Liver (tissue), 9 donors: Measurements from ENCODE around the gene ADRA2B. TPM values are rescaled to one million over a fixed set of nuclear protein-coding genes. Genes with fewer than 3 reads are reported as not detected.

Experiments
- DNase-seq: peaks from one replicate; pipeline ENCODE4 v3.0.0-alpha.2; 2017; ENCODE audit warnings: low spot score
- H3K27ac ChIP-seq, 2 donors: one replicate each; pipeline ENCODE4 v1.7.0; 2013; ENCODE audit warnings: inconsistent platforms in 2 of 2, low read length in 2 of 2, control low read depth in 1 of 2, low read depth in 1 of 2, mild to moderate bottlenecking in 1 of 2
- H3K27me3 ChIP-seq, 4 donors: one replicate each; pipeline versions ENCODE4 v1.6.1 to v1.7.0; 2013; ENCODE audit warnings: low read length in 3 of 4, inconsistent platforms in 1 of 4, mild to moderate bottlenecking in 1 of 4, moderate library complexity in 1 of 4; ENCODE audit not compliant: control insufficient read depth in 4 of 4, insufficient read depth in 4 of 4
- H3K36me3 ChIP-seq, 4 donors: one replicate each; pipeline versions ENCODE4 v1.6.1 to v1.7.0; 2013; ENCODE audit warnings: low read length in 3 of 4, mild to moderate bottlenecking in 3 of 4, low read depth in 1 of 4, moderate library complexity in 1 of 4; ENCODE audit not compliant: control insufficient read depth in 4 of 4, insufficient read depth in 3 of 4
- H3K4me1 ChIP-seq, 4 donors: one replicate each; pipeline versions ENCODE4 v1.6.1 to v1.7.0; 2013; ENCODE audit warnings: low read length in 3 of 4, mild to moderate bottlenecking in 3 of 4, moderate library complexity in 1 of 4; ENCODE audit not compliant: control insufficient read depth in 4 of 4, insufficient read depth in 4 of 4
- H3K4me3 ChIP-seq, 3 donors: one replicate each; pipeline versions ENCODE4 v1.6.1 to v1.7.0; 2013; ENCODE audit warnings: low read length in 3 of 3, control low read depth in 1 of 3, low read depth in 1 of 3, mild to moderate bottlenecking in 1 of 3
- H3K9ac ChIP-seq, 2 donors: one replicate each; pipeline ENCODE4 v1.7.0; 2013; ENCODE audit warnings: low read length in 2 of 2, mild to moderate bottlenecking in 2 of 2, moderate library complexity in 2 of 2, control low read depth in 1 of 2, low read depth in 1 of 2
- H3K9me3 ChIP-seq, 4 donors: one replicate each; pipeline versions ENCODE4 v1.6.1 to v1.7.0; 2013; ENCODE audit warnings: low read length in 3 of 4; ENCODE audit not compliant: control insufficient read depth in 4 of 4
- EGR1 ChIP-seq, 2 donors: IDR thresholded peaks; 2 replicates each; pipeline ENCODE4 v1.6.1; 2016 to 2018; ENCODE audit warnings: antibody characterized with exemption in 2 of 2, low read depth in 2 of 2
- FOXA2 ChIP-seq: IDR thresholded peaks from 2 replicates; pipeline ENCODE4 v1.6.1; 2016; ENCODE audit warnings: antibody characterized with exemption
- GABPA ChIP-seq, 2 donors: IDR thresholded peaks in 1 of 2; conservative IDR thresholded peaks in 1 of 2; 2 replicates each; pipeline ENCODE4 v1.6.1; 2016; ENCODE audit warnings: antibody characterized with exemption in 2 of 2, mild to moderate bottlenecking in 1 of 2, moderate library complexity in 1 of 2
- HNF4A ChIP-seq, 2 donors: conservative IDR thresholded peaks; 2 replicates each; pipeline ENCODE4 v1.6.1; 2016; ENCODE audit warnings: antibody characterized with exemption in 2 of 2, mild to moderate bottlenecking in 2 of 2
- HNF4G ChIP-seq: IDR thresholded peaks from 2 replicates; pipeline ENCODE4 v1.6.1; 2016; ENCODE audit warnings: antibody characterized with exemption
- JUND ChIP-seq, 2 donors: IDR thresholded peaks; 2 replicates each; pipeline ENCODE4 v1.6.1; 2016; ENCODE audit warnings: antibody characterized with exemption in 2 of 2
- NR2F2 ChIP-seq: IDR thresholded peaks from 2 replicates; pipeline ENCODE4 v1.6.1; 2016; ENCODE audit warnings: antibody characterized with exemption
- RAD21 ChIP-seq, 2 donors: IDR thresholded peaks; 2 replicates each; pipeline ENCODE4 v1.6.1; 2016; ENCODE audit warnings: antibody characterized with exemption in 2 of 2, mild to moderate bottlenecking in 2 of 2
- RXRA ChIP-seq, 2 donors: IDR thresholded peaks; 2 replicates each; pipeline ENCODE4 v1.6.1; 2017 to 2018; ENCODE audit warnings: antibody characterized with exemption in 2 of 2, mild to moderate bottlenecking in 1 of 2
- SP1 ChIP-seq: IDR thresholded peaks from 2 replicates; pipeline ENCODE4 v1.6.1; 2018; ENCODE audit warnings: antibody characterized with exemption, mild to moderate bottlenecking
- TAF1 ChIP-seq: conservative IDR thresholded peaks from 2 replicates; pipeline ENCODE4 v1.6.1; 2016; ENCODE audit warnings: antibody characterized with exemption, mild to moderate bottlenecking
- WGBS: extraction: QIAGEN DNeasy Blood & Tissue Kit; methylation state at CpG from one replicate; pipeline ENCODE4 v1.1.7; 2013; 5-methylcytosine and 5-hydroxymethylcytosine counted together
- polyA plus RNA-seq, 2 donors: library from polyadenylated mRNA; stranded (reverse) in 1 of 2; unstranded in 1 of 2; fragments of 200-250 nt in 1 of 2; fragments of >200 nt in 1 of 2; fragmentation: Nextera tagmentation in 1 of 2; extraction: Ambion mirVana in 1 of 2; gene quantifications; one replicate each; pipeline versions ENCODE4 v1.2.1 to v1.2.3, GENCODE V29; 2013 to 2015
- total RNA-seq, 2 donors: library from RNA; depleted of rRNA; stranded (reverse); fragments of >200 nt; gene quantifications; one replicate each; pipeline ENCODE4 v1.2.3, GENCODE V29; 2014
- TF ChIP-seq, protein P1 (sequence below): IDR thresholded peaks from 2 replicates; pipeline ENCODE4 v1.6.1; 2016; ENCODE audit warnings: antibody characterized with exemption
- TF ChIP-seq, protein P2 (sequence below): IDR thresholded peaks from 2 replicates; pipeline ENCODE4 v1.6.1; 2016; ENCODE audit warnings: antibody characterized with exemption, mild to moderate bottlenecking
- TF ChIP-seq, protein P3 (sequence below): fragments of 150-350 bp; IDR thresholded peaks from 2 replicates; pipeline ENCODE4 v1.5.1; 2017; ENCODE audit warnings: improper control_type of control experiment, low read depth, low read length; ENCODE audit not compliant: missing input control
- TF ChIP-seq, protein P4 (sequence below): IDR thresholded peaks from 2 replicates; pipeline ENCODE4 v1.6.1; 2016; ENCODE audit warnings: antibody characterized with exemption
- TF ChIP-seq, protein P5 (sequence below): IDR thresholded peaks from 2 replicates; pipeline ENCODE4 v1.6.1; 2016; ENCODE audit warnings: antibody characterized with exemption
- donor health status: healthy.
- donor health status: healthy.
- donor health status: healthy.
- donor health status: healthy.
- donor health status: healthy.

The ADRA2B gene
- total and polyA plus RNA-seq, 4 donors: 1.3 to 8.6 (median 3.0) TPM

DNA sequence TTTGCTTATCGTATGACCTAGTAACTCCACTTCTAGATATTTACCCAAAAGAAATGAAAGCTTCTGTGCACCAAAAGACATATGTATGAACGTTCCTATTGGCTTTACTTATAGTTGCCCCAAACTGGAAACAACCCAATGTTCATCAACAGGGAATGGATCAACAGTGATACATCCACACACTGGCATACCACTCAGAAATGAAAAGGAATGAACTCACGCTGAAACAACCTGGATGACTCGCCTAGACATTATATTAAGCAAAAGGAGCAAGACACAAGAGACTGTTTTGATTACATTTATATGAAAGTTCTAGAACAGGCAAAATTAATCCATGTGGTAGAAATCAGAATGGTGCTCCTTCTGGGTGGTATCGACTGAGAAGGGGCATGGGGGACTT is 18.9 kb downstream of the ADRA2B start:
- WGBS: 90% methylated on average over 5 of the region's 5 CpGs
- H3K27ac ChIP-seq: no peak overlapping the region
- no peak overlapping the region for H3K9ac ChIP-seq
- no peaks in the 10 kb centered on the region for H3K27me3 ChIP-seq
- peaks cover 0 to 5% (median 0%) of the 10 kb centered on the region in 4 donors for H3K4me1 ChIP-seq
- no peaks in the 10 kb centered on the region for H3K9me3 ChIP-seq
- no peak for DNase-seq
- no peaks in the 10 kb centered on the region for H3K36me3 ChIP-seq
- TF ChIP-seq HNF4A (conservative IDR thresholded peaks at IDR 0.05) (no peak), JUND (IDR thresholded peaks at IDR 0.05) (no peak), FOXA2 (no peak)
- no peak overlapping the region for H3K4me3 ChIP-seq

DNA sequence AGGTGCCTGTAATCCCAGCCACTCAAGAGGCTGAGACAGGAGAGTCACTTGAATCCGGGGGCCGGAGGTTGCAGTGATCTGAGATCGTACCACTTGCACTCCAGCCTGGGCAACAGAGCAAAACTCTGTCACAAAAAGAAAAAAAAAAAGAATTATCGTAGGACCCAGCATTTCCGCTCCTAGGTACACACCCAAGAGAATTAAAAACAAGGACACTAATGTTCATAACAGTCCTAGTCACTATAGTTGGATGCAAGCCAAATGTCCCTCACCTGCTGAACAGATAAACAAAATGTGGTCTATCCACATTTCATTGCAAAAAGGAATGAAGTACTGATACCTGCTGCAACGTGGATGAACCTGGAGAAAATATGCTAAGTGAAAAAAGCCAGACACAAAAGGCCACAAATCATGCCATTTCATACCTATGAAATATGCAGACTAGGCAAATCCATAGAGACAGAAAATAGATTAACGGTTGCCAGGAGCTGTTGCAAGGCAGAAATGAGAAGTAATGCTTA is 21.2 kb downstream of the ADRA2B start:
- Histone ChIP-seq H3K27ac (no peak overlapping the region), H3K9ac (no peak overlapping the region), H3K4me1 (peaks cover 0 to 2% (median 0%) of the 10 kb centered on the region in 4 donors), H3K27me3 (no peaks in the 10 kb centered on the region), H3K36me3 (no peaks in the 10 kb centered on the region), H3K9me3 (no peaks in the 10 kb centered on the region), H3K4me3 (no peak overlapping the region)
- TF ChIP-seq, protein P1, sequence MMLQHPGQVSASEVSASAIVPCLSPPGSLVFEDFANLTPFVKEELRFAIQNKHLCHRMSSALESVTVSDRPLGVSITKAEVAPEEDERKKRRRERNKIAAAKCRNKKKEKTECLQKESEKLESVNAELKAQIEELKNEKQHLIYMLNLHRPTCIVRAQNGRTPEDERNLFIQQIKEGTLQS: no peak
- TF ChIP-seq RXRA (IDR thresholded peaks at IDR 0.05) (no peak), GABPA (IDR thresholded peaks at IDR 0.05 in 1 of 2, conservative IDR thresholded peaks at IDR 0.05 in 1 of 2) (no peak), TAF1 (no peak), EGR1 (IDR thresholded peaks at IDR 0.05; ENCODE audit: low read depth in 2 of 2) (no peak), HNF4A (conservative IDR thresholded peaks at IDR 0.05) (no peak), SP1 (no peak), JUND (IDR thresholded peaks at IDR 0.05) (no peak)
- TF ChIP-seq, protein P2, sequence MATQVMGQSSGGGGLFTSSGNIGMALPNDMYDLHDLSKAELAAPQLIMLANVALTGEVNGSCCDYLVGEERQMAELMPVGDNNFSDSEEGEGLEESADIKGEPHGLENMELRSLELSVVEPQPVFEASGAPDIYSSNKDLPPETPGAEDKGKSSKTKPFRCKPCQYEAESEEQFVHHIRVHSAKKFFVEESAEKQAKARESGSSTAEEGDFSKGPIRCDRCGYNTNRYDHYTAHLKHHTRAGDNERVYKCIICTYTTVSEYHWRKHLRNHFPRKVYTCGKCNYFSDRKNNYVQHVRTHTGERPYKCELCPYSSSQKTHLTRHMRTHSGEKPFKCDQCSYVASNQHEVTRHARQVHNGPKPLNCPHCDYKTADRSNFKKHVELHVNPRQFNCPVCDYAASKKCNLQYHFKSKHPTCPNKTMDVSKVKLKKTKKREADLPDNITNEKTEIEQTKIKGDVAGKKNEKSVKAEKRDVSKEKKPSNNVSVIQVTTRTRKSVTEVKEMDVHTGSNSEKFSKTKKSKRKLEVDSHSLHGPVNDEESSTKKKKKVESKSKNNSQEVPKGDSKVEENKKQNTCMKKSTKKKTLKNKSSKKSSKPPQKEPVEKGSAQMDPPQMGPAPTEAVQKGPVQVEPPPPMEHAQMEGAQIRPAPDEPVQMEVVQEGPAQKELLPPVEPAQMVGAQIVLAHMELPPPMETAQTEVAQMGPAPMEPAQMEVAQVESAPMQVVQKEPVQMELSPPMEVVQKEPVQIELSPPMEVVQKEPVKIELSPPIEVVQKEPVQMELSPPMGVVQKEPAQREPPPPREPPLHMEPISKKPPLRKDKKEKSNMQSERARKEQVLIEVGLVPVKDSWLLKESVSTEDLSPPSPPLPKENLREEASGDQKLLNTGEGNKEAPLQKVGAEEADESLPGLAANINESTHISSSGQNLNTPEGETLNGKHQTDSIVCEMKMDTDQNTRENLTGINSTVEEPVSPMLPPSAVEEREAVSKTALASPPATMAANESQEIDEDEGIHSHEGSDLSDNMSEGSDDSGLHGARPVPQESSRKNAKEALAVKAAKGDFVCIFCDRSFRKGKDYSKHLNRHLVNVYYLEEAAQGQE: no peak
- TF ChIP-seq, protein P3, sequence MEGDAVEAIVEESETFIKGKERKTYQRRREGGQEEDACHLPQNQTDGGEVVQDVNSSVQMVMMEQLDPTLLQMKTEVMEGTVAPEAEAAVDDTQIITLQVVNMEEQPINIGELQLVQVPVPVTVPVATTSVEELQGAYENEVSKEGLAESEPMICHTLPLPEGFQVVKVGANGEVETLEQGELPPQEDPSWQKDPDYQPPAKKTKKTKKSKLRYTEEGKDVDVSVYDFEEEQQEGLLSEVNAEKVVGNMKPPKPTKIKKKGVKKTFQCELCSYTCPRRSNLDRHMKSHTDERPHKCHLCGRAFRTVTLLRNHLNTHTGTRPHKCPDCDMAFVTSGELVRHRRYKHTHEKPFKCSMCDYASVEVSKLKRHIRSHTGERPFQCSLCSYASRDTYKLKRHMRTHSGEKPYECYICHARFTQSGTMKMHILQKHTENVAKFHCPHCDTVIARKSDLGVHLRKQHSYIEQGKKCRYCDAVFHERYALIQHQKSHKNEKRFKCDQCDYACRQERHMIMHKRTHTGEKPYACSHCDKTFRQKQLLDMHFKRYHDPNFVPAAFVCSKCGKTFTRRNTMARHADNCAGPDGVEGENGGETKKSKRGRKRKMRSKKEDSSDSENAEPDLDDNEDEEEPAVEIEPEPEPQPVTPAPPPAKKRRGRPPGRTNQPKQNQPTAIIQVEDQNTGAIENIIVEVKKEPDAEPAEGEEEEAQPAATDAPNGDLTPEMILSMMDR: no peak
- no peak for DNase-seq
- 83% methylated on average over 7 of the region's 7 CpGs for WGBS

DNA sequence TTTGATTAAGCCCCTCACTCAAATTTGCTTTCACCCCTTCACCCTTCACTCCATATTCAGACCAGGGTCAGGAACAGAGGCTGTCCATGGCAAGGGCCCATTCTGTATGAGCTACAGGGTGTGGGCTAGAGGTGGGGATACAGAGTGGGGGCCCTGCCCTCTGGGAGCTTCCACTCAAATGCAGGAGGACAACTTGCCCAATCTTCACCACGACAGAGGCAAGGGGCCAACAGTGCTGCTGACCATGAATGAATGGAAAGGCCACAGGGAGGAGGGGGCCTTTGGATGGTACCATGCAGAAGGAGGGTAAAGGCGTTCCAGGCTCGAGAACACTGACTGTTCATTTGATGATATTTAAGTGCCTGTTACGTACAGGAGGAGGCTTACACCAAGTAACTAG is 22.8 kb downstream of the ADRA2B start:
- no peak overlapping the region for H3K4me3 ChIP-seq
- DNase-seq: no peak
- H3K36me3 ChIP-seq: no peaks in the 10 kb centered on the region
- no peak overlapping the region for H3K27ac ChIP-seq
- 91% methylated on average over 4 of the region's 4 CpGs for WGBS
- no peaks in the 10 kb centered on the region for H3K4me1 ChIP-seq
- H3K9me3 ChIP-seq: no peaks in the 10 kb centered on the region
- no peak overlapping the region for H3K9ac ChIP-seq
- no peaks in the 10 kb centered on the region for H3K27me3 ChIP-seq
- TF ChIP-seq TAF1 (no peak), HNF4G (no peak), NR2F2 (no peak), HNF4A (conservative IDR thresholded peaks at IDR 0.05) (no peak), RAD21 (IDR thresholded peaks at IDR 0.05) (no peak), GABPA (IDR thresholded peaks at IDR 0.05 in 1 of 2, conservative IDR thresholded peaks at IDR 0.05 in 1 of 2) (no peak)
- TF ChIP-seq, protein P2: no peak
- TF ChIP-seq, protein P4, sequence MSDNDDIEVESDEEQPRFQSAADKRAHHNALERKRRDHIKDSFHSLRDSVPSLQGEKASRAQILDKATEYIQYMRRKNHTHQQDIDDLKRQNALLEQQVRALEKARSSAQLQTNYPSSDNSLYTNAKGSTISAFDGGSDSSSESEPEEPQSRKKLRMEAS: no peak
- TF ChIP-seq, protein P5, sequence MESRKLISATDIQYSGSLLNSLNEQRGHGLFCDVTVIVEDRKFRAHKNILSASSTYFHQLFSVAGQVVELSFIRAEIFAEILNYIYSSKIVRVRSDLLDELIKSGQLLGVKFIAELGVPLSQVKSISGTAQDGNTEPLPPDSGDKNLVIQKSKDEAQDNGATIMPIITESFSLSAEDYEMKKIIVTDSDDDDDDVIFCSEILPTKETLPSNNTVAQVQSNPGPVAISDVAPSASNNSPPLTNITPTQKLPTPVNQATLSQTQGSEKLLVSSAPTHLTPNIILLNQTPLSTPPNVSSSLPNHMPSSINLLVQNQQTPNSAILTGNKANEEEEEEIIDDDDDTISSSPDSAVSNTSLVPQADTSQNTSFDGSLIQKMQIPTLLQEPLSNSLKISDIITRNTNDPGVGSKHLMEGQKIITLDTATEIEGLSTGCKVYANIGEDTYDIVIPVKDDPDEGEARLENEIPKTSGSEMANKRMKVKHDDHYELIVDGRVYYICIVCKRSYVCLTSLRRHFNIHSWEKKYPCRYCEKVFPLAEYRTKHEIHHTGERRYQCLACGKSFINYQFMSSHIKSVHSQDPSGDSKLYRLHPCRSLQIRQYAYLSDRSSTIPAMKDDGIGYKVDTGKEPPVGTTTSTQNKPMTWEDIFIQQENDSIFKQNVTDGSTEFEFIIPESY: no peak
